ENCODE measurements around the gene NEUROD2. TPM values are rescaled to one million over a fixed set of nuclear protein-coding genes. Genes with fewer than 3 reads are reported as not detected.

The NEUROD2 gene
- total RNA-seq, 1 donor = under 0.01 TPM

DNA sequence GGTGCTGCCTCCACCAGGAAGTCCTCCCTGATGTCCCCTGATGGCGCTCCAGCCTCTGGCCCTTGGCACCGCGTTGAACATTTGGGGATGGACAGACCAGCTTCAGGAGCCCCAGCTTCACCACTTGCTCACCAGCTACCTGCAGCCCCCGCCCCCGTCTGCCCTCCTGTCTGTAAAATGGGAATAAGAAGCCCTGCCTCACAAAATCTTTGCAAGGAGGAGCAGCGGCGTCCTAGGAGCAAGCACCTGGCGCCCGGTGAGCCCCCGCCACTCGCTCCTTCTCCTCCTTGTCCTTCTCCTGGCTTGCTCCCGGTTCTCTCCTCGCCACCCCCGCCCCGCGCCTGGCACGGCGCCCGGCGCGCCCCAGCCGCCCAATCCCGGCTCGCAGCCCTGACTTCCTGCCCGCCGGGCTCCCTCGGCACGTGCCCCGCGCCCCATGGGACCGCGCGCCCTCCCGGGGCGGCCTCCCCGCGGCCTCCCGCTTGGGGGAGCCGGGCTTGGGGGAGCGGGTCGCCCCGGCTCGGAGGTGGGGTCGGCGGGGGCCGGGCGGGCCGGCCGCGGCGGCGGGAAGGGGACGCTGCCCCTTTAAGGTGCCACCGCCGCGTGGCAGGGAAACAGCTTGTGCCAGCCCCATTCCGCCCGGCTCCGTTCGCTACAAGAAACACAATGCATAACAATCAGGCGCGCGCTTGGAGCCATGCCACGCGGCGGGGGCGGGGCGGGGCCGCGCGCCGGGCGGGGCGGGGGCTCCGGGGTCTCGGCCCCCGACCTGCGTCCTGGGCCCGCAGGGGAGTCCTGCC is 9.9 kb upstream of the NEUROD2 start:
- H3K4me3 ChIP-seq (ENCODE audit: low read length) = peak overlapping the region; percentile 22
- peaks cover 19% of the 10 kb centered on the region for H3K4me1 ChIP-seq (ENCODE audit: insufficient read depth, low read length)
- H3K27me3 ChIP-seq (ENCODE audit: insufficient read depth, low read length) = peaks cover 18% of the 10 kb centered on the region
- H3K9me3 ChIP-seq (ENCODE audit: low read depth, low read length) = no peaks in the 10 kb centered on the region

DNA sequence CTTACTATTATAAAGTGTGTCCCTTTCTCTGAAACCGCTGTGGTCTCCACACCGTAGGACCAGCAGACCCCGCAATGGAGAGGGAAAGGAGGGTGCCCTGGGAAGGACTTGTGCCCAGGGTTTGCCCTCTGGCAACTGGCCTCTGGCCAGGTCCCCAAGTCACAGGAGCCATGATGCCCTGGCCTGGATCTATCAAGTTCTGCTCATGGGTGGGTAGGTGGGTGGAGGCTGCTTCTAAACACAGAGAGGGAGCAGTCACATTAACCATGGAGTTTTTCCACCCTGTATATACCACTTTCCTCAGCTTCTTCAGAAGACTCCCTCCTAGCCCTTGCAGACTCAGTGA is 9.4 kb upstream of the NEUROD2 start:
- Histone ChIP-seq H3K4me1 (ENCODE audit: insufficient read depth, low read length) (peaks cover 15% of the 10 kb centered on the region), H3K9me3 (ENCODE audit: low read depth, low read length) (no peaks in the 10 kb centered on the region), H3K4me3 (ENCODE audit: low read length) (no peak overlapping the region), H3K27me3 (ENCODE audit: insufficient read depth, low read length) (peaks cover 18% of the 10 kb centered on the region)

DNA sequence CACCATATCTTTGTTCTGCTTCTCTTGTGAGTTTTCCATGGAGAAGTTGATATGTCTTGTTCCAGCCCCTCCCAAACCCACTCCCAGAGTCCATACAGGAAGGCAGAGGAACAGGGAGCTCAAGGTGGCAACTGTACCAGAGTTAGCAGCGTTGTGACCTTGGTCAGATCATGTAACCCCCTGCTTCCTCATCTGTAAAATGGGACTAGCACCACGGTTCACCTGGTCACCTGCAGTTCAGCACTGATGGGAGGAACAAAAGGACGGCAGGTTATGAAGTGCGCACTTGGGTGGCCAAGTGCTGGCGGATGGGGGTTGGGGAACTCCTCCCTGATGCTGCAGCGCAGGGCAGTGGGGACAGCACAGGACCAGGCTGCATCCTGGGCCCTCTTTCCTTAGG is 7.7 kb upstream of the NEUROD2 start:
- Histone ChIP-seq H3K4me1 (ENCODE audit: insufficient read depth, low read length) (peaks cover 14% of the 10 kb centered on the region), H3K9me3 (ENCODE audit: low read depth, low read length) (no peaks in the 10 kb centered on the region), H3K27me3 (ENCODE audit: insufficient read depth, low read length) (peaks cover 18% of the 10 kb centered on the region), H3K4me3 (ENCODE audit: low read length) (no peak overlapping the region)

DNA sequence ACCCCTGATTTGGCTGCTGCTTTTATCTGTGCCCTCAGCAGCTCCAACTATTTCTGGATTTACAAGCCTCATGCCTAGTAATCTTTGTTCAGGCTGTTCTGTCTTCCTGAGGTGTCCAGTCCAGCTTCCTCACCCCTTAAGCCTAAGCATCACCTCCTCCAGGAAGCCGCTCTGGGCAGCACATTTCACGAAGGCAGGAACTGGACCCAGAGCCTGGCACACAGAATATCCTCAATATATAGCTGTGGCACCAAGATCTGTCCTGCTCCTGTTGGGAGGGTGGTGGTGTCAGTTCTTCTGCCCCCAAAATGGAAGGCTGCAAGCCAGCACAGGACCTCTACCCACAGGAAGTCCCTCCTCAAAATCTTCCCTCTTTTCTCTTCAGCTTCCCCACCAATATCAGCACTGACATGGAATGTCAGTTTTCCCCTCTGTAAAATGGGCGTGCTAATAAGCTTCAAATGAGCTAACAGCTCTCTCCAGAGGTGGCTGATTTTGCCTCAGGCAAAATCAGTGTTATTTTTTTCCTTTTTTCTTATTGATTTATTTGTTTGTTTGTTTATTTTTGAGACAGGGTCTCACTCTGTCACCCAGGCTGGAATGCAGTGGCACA is 6.9 kb upstream of the NEUROD2 start:
- H3K27me3 ChIP-seq (ENCODE audit: insufficient read depth, low read length) = peaks cover 21% of the 10 kb centered on the region
- H3K9me3 ChIP-seq (ENCODE audit: low read depth, low read length) = no peaks in the 10 kb centered on the region
- no peak overlapping the region for H3K4me3 ChIP-seq (ENCODE audit: low read length)
- peaks cover 14% of the 10 kb centered on the region for H3K4me1 ChIP-seq (ENCODE audit: insufficient read depth, low read length)

DNA sequence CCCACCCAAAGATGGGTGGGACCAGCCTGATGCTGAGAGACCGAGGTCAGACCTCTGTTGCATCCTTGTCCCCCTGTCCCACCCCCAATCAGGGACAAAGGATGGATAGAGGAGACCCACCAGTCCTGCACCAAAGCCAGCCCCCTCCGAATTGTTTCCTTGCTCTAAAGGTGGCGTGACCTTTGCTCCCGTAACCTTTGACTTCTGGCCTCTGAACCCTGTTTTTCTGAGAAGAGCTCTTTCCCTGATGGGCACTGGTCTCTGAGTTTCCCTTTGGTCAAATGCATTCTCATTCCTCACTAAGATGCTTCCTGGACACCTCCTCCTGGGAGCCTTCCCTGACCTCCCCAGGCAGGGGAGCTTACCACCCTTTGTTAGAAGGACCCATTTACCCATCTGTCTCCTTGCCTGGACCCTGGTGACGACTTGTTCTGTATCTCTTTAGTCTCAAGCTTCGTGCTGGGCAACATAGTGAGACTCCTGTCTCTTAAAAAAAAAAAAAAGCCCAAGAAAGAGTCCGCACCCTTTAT is 5.3 kb upstream of the NEUROD2 start:
- Histone ChIP-seq H3K4me1 (ENCODE audit: insufficient read depth, low read length) (peaks cover 6% of the 10 kb centered on the region), H3K27me3 (ENCODE audit: insufficient read depth, low read length) (peaks cover 33% of the 10 kb centered on the region), H3K4me3 (ENCODE audit: low read length) (no peak overlapping the region), H3K9me3 (ENCODE audit: low read depth, low read length) (no peaks in the 10 kb centered on the region)

DNA sequence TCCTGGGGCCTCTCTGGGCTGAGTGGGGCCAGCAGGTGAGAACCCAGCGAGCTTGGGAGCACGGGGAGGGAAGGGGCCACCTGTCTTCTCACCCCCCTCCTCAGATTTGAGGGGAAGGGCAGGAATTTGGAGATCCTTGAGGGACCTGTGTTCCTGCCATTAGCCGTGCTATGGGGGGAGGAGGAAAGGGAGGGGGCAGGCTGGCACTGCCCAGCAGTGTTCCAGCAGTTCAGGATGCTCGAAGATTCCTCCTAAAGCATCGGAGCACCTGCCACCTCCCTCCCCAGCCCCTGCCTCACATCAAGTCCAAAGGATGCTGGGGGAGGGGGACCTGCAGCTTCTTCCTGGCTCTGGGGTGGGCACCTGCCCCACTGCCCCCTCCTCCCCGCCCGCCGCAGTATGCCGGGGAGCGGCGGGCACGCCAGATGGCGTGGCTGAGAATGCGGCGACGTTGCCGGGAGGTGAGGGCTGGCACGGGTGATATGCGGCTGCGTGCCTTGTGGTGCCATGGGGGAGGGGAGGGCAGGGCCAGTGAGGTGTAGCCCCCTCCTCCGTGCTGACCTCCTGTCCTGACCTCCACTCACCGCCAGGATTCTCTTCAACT is 4.7 kb upstream of the NEUROD2 start:
- Histone ChIP-seq H3K4me1 (ENCODE audit: insufficient read depth, low read length) (peaks cover 5% of the 10 kb centered on the region), H3K27me3 (ENCODE audit: insufficient read depth, low read length) (peaks cover 36% of the 10 kb centered on the region), H3K4me3 (ENCODE audit: low read length) (no peak overlapping the region), H3K9me3 (ENCODE audit: low read depth, low read length) (no peaks in the 10 kb centered on the region)

DNA sequence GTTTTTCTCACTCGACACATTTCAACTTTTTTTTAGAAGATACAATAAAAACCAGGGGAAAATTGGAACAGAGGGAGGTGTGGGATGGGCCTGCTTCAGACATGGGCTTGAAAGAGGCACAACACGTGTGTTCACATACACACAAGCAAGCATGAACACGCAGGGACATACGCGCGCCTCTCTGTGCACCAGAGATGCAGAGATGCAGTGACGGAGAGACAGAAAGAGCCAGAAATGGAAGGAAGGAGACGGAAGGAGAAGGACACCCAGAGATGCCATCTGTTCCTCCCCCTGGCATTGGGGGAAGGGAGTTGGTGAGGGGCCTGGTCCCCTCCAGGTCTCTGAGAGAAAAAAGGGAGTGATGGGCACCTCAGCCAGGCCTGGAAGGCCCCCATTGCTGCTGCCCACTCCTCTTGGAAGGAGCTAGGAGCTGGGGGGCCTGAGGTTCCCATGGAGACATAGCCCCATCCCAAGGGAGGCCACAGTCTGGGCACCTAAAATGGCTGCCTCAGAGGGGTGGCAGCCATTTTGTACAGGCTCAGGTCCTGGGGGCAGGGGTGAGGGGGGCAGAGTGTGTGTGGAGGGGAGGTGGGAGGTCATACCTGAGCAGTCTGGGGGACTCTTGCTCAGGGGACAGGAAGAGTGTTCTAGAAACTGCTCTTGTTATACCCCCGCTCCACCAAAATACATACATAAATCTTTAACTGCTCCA is 3.8 kb upstream of the NEUROD2 start:
- Histone ChIP-seq H3K4me1 (ENCODE audit: insufficient read depth, low read length) (peaks cover 5% of the 10 kb centered on the region), H3K4me3 (ENCODE audit: low read length) (no peak overlapping the region), H3K27me3 (ENCODE audit: insufficient read depth, low read length) (peaks cover 35% of the 10 kb centered on the region), H3K9me3 (ENCODE audit: low read depth, low read length) (no peaks in the 10 kb centered on the region)

DNA sequence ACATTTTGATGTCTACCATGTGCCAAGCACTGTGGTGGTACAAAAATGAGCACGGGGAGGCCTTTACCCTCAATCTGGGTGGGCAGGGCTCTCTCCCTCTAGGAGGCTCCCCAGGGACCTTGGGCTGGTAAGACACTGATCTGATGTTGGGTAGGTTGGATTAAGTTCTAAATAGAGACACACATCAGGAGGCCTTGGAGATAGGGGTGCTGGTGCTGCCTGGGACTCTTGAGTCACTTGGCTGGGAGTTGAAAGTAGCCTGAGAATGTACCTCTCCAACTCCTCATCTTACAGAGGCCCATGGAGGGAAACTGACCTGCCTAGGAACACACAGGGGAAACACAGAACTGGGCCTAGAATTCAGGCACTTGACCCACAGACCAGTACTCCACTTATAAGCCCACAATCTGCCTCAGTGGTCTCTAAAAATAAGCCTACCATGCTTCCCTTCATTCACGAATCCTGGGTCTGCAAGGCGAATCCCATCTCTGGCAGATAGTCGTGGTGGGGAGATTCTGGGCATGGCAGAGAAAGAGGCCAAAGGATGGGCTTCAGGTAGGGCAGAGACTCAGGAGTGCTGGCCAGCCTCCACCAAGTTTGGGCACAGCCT is 1.8 kb upstream of the NEUROD2 start:
- Histone ChIP-seq H3K9me3 (ENCODE audit: low read depth, low read length) (no peaks in the 10 kb centered on the region), H3K4me1 (ENCODE audit: insufficient read depth, low read length) (peaks cover 24% of the 10 kb centered on the region), H3K27me3 (ENCODE audit: insufficient read depth, low read length) (peaks cover 50% of the 10 kb centered on the region), H3K4me3 (ENCODE audit: low read length) (no peak overlapping the region)

DNA sequence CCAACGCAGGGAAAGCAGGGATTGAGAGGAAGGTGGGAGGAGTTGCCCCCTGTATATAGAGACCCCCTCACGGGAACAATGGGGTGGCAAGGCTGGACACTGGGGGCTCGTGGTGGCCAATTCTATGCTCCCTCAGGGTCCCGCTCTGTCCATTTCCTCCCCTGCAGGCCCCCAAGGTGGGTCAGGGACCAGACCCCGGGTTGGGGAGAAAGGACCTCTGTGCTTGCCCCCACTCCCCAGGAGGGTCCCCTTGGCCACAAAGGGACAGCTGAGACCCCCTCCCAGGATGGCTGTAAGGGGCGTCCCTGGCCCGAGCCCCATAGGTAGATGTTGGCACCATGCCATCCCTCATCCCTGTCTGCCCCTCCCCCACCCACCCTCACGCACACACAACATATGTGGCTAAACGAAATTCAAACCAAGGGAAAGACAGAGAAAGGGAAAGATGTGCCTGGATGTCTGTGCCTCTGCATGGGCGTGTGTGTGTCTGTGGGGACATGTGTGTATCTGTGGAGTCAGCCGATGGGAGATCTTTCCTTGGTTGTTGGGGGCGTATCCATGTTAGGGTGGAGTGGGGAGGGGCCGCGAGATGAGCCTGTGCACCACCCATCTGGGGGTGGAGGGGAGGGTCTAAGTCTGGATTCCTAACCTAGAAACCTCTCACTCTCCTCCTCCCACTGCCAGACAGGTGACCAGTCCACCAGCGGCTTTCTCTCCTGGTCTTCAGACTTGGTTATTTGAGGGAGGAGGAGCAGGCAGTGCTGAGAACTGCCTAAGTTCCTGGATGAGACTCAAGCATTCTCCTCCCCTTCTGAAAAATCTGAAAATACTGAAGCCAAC is 642 bp upstream of the NEUROD2 start:
- no peaks in the 10 kb centered on the region for H3K9me3 ChIP-seq (ENCODE audit: low read depth, low read length)
- peaks cover 60% of the 10 kb centered on the region for H3K27me3 ChIP-seq (ENCODE audit: insufficient read depth, low read length)
- H3K4me3 ChIP-seq (ENCODE audit: low read length) = no peak overlapping the region
- H3K4me1 ChIP-seq (ENCODE audit: insufficient read depth, low read length) = peaks cover 35% of the 10 kb centered on the region

DNA sequence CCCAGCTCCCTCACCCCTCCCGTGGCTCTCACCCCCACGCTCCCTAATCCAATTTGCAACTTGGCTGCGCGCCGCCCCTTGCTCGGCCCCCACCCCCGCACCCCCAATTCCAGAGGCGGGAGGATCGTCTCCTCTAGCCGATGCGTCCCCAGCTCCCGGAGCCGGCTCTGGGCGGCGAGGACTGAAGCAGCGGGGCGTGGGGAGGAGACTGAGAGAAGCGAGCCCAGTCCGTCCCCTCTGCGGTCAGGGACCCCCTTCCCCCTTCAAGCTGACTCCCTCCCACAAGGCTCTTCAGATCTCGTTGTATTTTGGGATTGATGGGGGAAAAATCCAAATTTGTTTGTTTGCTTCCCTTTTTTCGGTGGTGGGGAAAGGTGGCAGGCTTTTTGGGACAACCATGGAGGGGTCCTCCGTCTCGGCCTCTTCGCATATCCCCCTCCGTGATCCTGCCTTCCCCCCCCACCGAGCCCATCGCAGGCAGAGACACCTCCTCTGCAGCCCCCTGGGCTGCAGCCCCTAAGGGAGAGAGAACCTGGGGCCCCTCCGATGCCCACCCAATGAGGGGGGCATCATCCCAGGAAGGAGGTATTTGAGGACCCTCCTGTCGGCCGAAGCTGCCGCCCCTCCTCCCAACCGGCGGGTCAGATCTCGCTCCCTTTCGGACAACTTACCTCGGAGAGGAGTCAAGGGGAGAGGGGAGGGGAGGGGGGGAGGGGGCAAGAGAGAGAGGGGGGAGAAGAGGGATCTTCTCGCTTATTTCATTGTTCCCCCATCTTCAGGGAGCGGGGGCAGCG is 466 bp downstream of the NEUROD2 start:
- no peak overlapping the region for H3K4me3 ChIP-seq (ENCODE audit: low read length)
- no peaks in the 10 kb centered on the region for H3K9me3 ChIP-seq (ENCODE audit: low read depth, low read length)
- peaks cover 71% of the 10 kb centered on the region for H3K27me3 ChIP-seq (ENCODE audit: insufficient read depth, low read length)
- peaks cover 35% of the 10 kb centered on the region for H3K4me1 ChIP-seq (ENCODE audit: insufficient read depth, low read length)

DNA sequence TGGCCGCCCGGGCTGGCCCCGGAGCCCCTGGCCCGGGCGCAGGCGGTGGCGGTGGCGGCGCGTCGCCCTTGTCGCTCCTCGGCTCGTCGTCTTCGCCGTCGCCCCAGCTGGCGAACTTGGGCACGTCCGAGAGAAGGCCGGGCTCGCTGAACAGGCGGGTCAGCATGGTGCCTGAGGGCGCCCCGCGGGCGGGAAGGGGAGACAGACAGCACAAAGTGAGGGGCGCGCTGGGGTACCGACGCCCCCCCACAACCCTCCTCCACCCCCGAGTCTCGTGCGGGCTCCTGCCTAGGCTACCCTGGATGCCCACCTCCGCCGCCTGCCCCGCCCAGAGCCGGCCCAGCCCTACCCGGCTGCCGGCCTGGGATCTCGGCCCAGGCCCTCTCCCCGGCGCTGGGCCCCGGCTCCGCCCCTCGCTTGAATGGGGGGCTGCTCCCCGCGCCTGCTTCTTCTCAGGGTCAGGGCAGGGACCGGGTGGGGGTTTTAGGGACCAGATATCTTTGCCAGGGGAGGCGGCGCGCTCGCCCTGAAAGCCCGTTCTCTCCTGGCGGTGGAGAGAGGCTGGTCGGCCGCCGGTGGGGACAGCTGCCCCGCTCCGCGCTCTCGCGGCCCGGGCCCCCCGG is 1.2 kb downstream of the NEUROD2 start:
- Histone ChIP-seq H3K4me3 (ENCODE audit: low read length) (no peak overlapping the region), H3K9me3 (ENCODE audit: low read depth, low read length) (no peaks in the 10 kb centered on the region), H3K4me1 (ENCODE audit: insufficient read depth, low read length) (peaks cover 35% of the 10 kb centered on the region), H3K27me3 (ENCODE audit: insufficient read depth, low read length) (peaks cover 79% of the 10 kb centered on the region)

DNA sequence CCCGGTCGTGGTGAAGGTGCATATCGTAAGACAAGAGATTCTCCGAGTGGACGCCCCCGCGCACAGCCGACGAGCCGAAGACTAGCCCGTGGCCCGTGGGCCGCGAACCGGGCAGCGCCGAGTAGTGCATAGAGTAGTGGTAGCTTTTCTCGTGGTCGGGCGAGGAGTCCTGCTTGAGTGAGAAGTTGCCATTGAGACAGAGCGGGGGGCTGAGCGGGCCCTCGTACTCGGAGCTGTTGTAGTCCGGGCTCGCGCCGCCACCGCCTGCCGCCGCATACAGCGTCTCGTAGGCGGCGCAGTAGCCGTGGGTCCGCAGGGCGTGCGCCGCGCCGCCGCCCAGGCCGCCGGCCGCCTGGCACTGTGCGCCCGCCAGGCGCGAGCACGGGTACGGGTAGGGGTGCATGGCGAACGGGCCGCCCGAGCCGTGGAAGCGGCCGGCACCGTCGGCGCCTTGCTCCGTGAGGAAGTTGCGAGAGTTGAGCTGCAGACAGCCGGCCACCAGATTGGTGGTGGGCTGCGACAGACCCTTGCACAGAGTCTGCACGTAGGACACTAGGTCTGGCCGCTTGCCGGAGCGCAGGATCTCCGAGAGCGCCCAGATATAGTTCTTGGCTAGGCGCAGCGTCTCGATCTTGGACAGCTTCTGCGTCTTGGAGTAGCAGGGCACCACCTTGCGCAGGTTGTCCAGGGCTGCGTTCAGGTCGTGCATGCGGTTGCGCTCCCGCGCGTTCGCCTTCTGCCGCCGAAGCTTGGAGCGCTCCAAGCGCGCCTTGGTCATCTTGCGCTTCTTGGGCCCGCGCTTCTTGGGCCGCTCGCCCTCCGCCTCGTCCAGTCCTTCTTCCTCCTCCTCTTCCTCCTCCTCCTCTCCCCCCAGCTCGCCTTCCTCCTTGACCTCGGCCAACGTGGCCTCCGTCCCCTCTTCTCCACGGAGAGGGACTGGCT is 2.0 kb downstream of the NEUROD2 start:
- Histone ChIP-seq H3K4me1 (ENCODE audit: insufficient read depth, low read length) (peaks cover 35% of the 10 kb centered on the region), H3K27me3 (ENCODE audit: insufficient read depth, low read length) (peaks cover 86% of the 10 kb centered on the region), H3K4me3 (ENCODE audit: low read length) (no peak overlapping the region), H3K9me3 (ENCODE audit: low read depth, low read length) (no peaks in the 10 kb centered on the region)

Measured in mononuclear cell (primary cell).